H1 (cell line): Measurements from ENCODE around the gene ARHGAP5. TPM values are rescaled to one million over a fixed set of nuclear protein-coding genes. Genes with fewer than 3 reads are reported as not detected.

Experiments
- CTCF ChIA-PET: fragments of 300-600 bp; sonication (Branson Sonifier 250); formaldehyde crosslinking; loops from one replicate; lab custom pipeline; 2021; ENCODE audit not compliant: partially characterized antibody; lab: Charles Lee
- POLR2A ChIA-PET: fragments of 300-600 bp; sonication (Branson Sonifier 250); formaldehyde crosslinking; loops from one replicate; lab custom pipeline; 2021; ENCODE audit warnings: inconsistent platforms; ENCODE audit not compliant: partially characterized antibody; lab: Charles Lee
- DNase-seq, 2 experiments: peaks; one replicate each; pipeline versions ENCODE4 v3.0.0 to v3.0.0-alpha.2; 2010 to 2022; ENCODE audit warnings: low spot score in 2 of 2, low read depth in 1 of 2, mixed read lengths in 1 of 2
- FAIRE-seq: peaks from 2 replicates; lab custom pipeline; 2011; peaks lifted over from hg19 to GRCh38; lab: Jason Lieb, UNC
- H2AFZ ChIP-seq: 2 replicates; pipeline ENCODE4 v1.8.1; 2012; ENCODE audit warnings: low read length, inconsistent platforms
- H2AK5ac ChIP-seq: 2 replicates; pipeline ENCODE4 v1.6.1; 2013; ENCODE audit warnings: low read depth, low read length
- H2BK120ac ChIP-seq: replicated peaks from 2 replicates; pipeline ENCODE3; 2013; ENCODE audit warnings: low read depth, low read length, inconsistent platforms
- H2BK12ac ChIP-seq: 2 replicates; pipeline ENCODE4 v1.6.1; 2013; ENCODE audit warnings: low read depth, low read length
- H2BK15ac ChIP-seq: 2 replicates; pipeline ENCODE4 v1.6.1; 2013; ENCODE audit warnings: low read length
- H2BK20ac ChIP-seq: 2 replicates; pipeline ENCODE4 v1.6.1; 2013; ENCODE audit warnings: low read length
- H2BK5ac ChIP-seq: 2 replicates; pipeline ENCODE4 v1.6.1; 2013; ENCODE audit warnings: low read depth, low read length
- H3K14ac ChIP-seq: 2 replicates; pipeline ENCODE4 v1.6.1; 2013; ENCODE audit warnings: inconsistent platforms; ENCODE audit not compliant: insufficient read length
- H3K18ac ChIP-seq: 2 replicates; pipeline ENCODE4 v1.6.1; 2013; ENCODE audit warnings: low read length; ENCODE audit errors: extremely low read depth
- H3K23ac ChIP-seq: 2 replicates; pipeline ENCODE4 v1.6.1; 2013; ENCODE audit warnings: inconsistent platforms; ENCODE audit not compliant: insufficient read length
- H3K23me2 ChIP-seq: 2 replicates; pipeline ENCODE4 v1.6.1; 2013; ENCODE audit warnings: low read depth, low read length
- H3K27ac ChIP-seq: 2 replicates; pipeline ENCODE4 v1.6.1; 2011; ENCODE audit warnings: low read depth, low read length, inconsistent platforms
- H3K27me3 ChIP-seq, 4 experiments: replicated peaks in 1 of 4; 1 replicate in 1 of 4; 2 replicates in 3 of 4; pipeline versions ENCODE4 v1.6.1 to v1.8.1; 2011 to 2013; ENCODE audit warnings: low read length in 3 of 4, mild to moderate bottlenecking in 3 of 4, inconsistent platforms in 2 of 4, mixed read lengths in 2 of 4, moderate library complexity in 1 of 4; ENCODE audit not compliant: control insufficient read depth in 3 of 4, insufficient read depth in 3 of 4; ENCODE audit errors: extremely low read depth in 1 of 4
- H3K36me3 ChIP-seq, 4 experiments: 2 replicates each; pipeline versions ENCODE4 v1.6.1 to v1.8.1; 2011 to 2013; ENCODE audit warnings: mild to moderate bottlenecking in 4 of 4, low read length in 3 of 4, moderate library complexity in 2 of 4, control low read depth in 1 of 4, inconsistent platforms in 1 of 4; ENCODE audit not compliant: insufficient read depth in 4 of 4, control insufficient read depth in 2 of 4
- H3K4ac ChIP-seq: replicated peaks from 2 replicates; pipeline ENCODE3; 2013; ENCODE audit warnings: low read length, low read depth, mixed read lengths, inconsistent platforms; ENCODE audit not compliant: insufficient read length
- H3K4me1 ChIP-seq, 4 experiments: replicated peaks in 1 of 4; 1 replicate in 1 of 4; 2 replicates in 3 of 4; pipeline versions ENCODE4 v1.6.1 to v1.8.1; 2011 to 2013; ENCODE audit warnings: low read length in 3 of 4, inconsistent platforms in 2 of 4, mixed read lengths in 1 of 4; ENCODE audit not compliant: insufficient read depth in 4 of 4, control insufficient read depth in 3 of 4
- H3K4me2 ChIP-seq, 2 experiments: 2 replicates each; pipeline versions ENCODE4 v1.6.1 to v1.8.1; 2011 to 2013; ENCODE audit warnings: low read depth in 2 of 2, low read length in 2 of 2, control low read depth in 1 of 2, inconsistent platforms in 1 of 2, mild to moderate bottlenecking in 1 of 2; ENCODE audit not compliant: insufficient read depth in 1 of 2
- H3K4me3 ChIP-seq, 4 experiments: fragments of 200-600, 300-600 bp in 1 of 4; sonication (generic), shearing (Covaris generic), sonication (Bioruptor Twin) in 1 of 4; 2 replicates each; pipeline versions ENCODE4 v1.5.1 to v1.8.1; 2011 to 2016; ENCODE audit warnings: low read length in 4 of 4, low read depth in 3 of 4, control low read depth in 2 of 4, inconsistent platforms in 2 of 4, mild to moderate bottlenecking in 2 of 4, mixed read lengths in 1 of 4, moderate library complexity in 1 of 4; ENCODE audit not compliant: insufficient read depth in 2 of 4; ENCODE audit errors: extremely low read depth in 1 of 4
- H3K56ac ChIP-seq: replicated peaks from 2 replicates; pipeline ENCODE3; 2013; ENCODE audit warnings: low read depth, mild to moderate bottlenecking, mixed read lengths, low read length, inconsistent platforms; ENCODE audit not compliant: insufficient read length
- H3K79me1 ChIP-seq: 2 replicates; pipeline ENCODE4 v1.6.1; 2013; ENCODE audit warnings: low read depth, low read length, control low read depth
- H3K79me2 ChIP-seq, 2 experiments: 2 replicates each; pipeline versions ENCODE4 v1.6.1 to v1.8.1; 2012 to 2013; ENCODE audit warnings: low read length in 2 of 2, mild to moderate bottlenecking in 2 of 2, inconsistent platforms in 1 of 2; ENCODE audit not compliant: insufficient read depth in 2 of 2, control insufficient read depth in 1 of 2
- H3K9ac ChIP-seq, 4 experiments: replicated peaks in 1 of 4; 1 replicate in 1 of 4; 2 replicates in 3 of 4; pipeline versions ENCODE4 v1.6.1 to v1.8.1; 2011 to 2013; ENCODE audit warnings: low read depth in 3 of 4, low read length in 3 of 4, control low read depth in 2 of 4, mild to moderate bottlenecking in 2 of 4, moderate library complexity in 2 of 4, inconsistent platforms in 1 of 4; ENCODE audit errors: extremely low read depth in 1 of 4
- H3K9me3 ChIP-seq, 2 experiments: 2 replicates each; pipeline versions ENCODE4 v1.6.1 to v1.8.1; 2012 to 2013; ENCODE audit warnings: mild to moderate bottlenecking in 2 of 2, moderate library complexity in 2 of 2, control low read depth in 1 of 2, inconsistent platforms in 1 of 2, low read depth in 1 of 2, low read length in 1 of 2, mixed read lengths in 1 of 2; ENCODE audit not compliant: insufficient read depth in 2 of 2
- H4K20me1 ChIP-seq, 2 experiments: replicated peaks in 1 of 2; 2 replicates each; pipeline versions ENCODE3 to v1.8.1; 2011 to 2013; ENCODE audit warnings: inconsistent platforms in 2 of 2, low read length in 2 of 2, mild to moderate bottlenecking in 1 of 2; ENCODE audit not compliant: insufficient read depth in 2 of 2, control insufficient read depth in 1 of 2
- H4K5ac ChIP-seq: 2 replicates; pipeline ENCODE4 v1.6.1; 2013; ENCODE audit warnings: low read length, low read depth, mixed read lengths, inconsistent platforms; ENCODE audit not compliant: insufficient read length
- H4K8ac ChIP-seq: 2 replicates; pipeline ENCODE4 v1.8.0; 2013; ENCODE audit warnings: mild to moderate bottlenecking, moderate library complexity, low read length, inconsistent platforms; ENCODE audit not compliant: insufficient read depth; ENCODE audit errors: extremely low read depth
- H4K91ac ChIP-seq: replicated peaks from 2 replicates; pipeline ENCODE3; 2013; ENCODE audit warnings: low read length, mixed read lengths, inconsistent platforms; ENCODE audit not compliant: insufficient read length
- BCL11A ChIP-seq, 2 experiments: IDR thresholded peaks; one replicate each; pipeline ENCODE4 v1.6.1; 2011; ENCODE audit warnings: low read depth in 2 of 2, low read length in 2 of 2, mild to moderate bottlenecking in 2 of 2
- JUND ChIP-seq: IDR thresholded peaks from 2 replicates; pipeline ENCODE4 v1.6.1; 2011; ENCODE audit warnings: mild to moderate bottlenecking, improper control_type of control experiment, low read length
- KDM1A ChIP-seq: fragments of 200-600, 300-600 bp; sonication (generic); IDR thresholded peaks from 2 replicates; pipeline ENCODE4 v1.7.1; 2016; ENCODE audit warnings: mild to moderate bottlenecking, low read length, borderline replicate concordance
- POU5F1 ChIP-seq: IDR thresholded peaks from 2 replicates; pipeline ENCODE4 v1.6.1; 2011; ENCODE audit warnings: low read depth, mild to moderate bottlenecking, low read length, moderate library complexity
- RBBP5 ChIP-seq: IDR thresholded peaks from 2 replicates; pipeline ENCODE4 v1.7.1; 2012; ENCODE audit warnings: low read depth, mild to moderate bottlenecking, inconsistent platforms, low read length, moderate library complexity, borderline replicate concordance
- RFX5 ChIP-seq: IDR thresholded peaks from 2 replicates; pipeline ENCODE4 v1.6.1; 2011; ENCODE audit warnings: low read depth, low read length, improper control_type of control experiment, borderline replicate concordance
- TAF1 ChIP-seq: IDR thresholded peaks from 2 replicates; pipeline ENCODE4 v1.6.1; 2011; ENCODE audit warnings: mild to moderate bottlenecking, low read depth, low read length
- TAF7 ChIP-seq: optimal IDR thresholded peaks from 2 replicates; pipeline ENCODE3; 2011; ENCODE audit warnings: low read depth, mild to moderate bottlenecking, inconsistent platforms, low read length, moderate library complexity, borderline replicate concordance
- WGBS, 2 experiments: shearing (Covaris generic) in 1 of 2; methylation state at CpG; one replicate each; pipeline versions ENCODE4 v1.1.6 to v1.1.7; 2013 to 2015; ENCODE audit warnings: low lambda C conversion rate in 2 of 2, mixed read lengths in 2 of 2, inconsistent platforms in 1 of 2, low coverage in 1 of 2, missing lambda C conversion rate in 1 of 2; ENCODE audit not compliant: insufficient replicate concordance in 2 of 2, insufficient coverage in 1 of 2, insufficient read length in 1 of 2; ENCODE audit errors: extremely low coverage in 1 of 2, missing lambda C conversion rate in 1 of 2; 5-methylcytosine and 5-hydroxymethylcytosine counted together
- polyA plus RNA-seq, 7 experiments: library from polyadenylated mRNA; depleted of rRNA in 3 of 7; stranded (reverse) in 5 of 7; unstranded in 2 of 7; fragments of >200 nt in 5 of 7; fragments of 200-250 nt in 2 of 7; gene quantifications; 1 replicate in 5 of 7; 2 replicates in 1 of 7; 4 replicates in 1 of 7; pipeline versions ENCODE4 v1.2.1 to v1.2.3, GENCODE V29; 2011 to 2013; ENCODE audit warnings: missing spikeins in 2 of 7, mixed read lengths in 2 of 7
- total RNA-seq: library from RNA; stranded (reverse); fragmentation: NEBNext Ultra II Directional; extraction: Animal tissue kit (Norgen Biotek cat#: 25700); gene quantifications from 2 replicates; pipeline ENCODE4 v1.2.1, GENCODE V29; 2021

The ARHGAP5 gene
- total and polyA plus RNA-seq, 2 of the 8 experiments (the other 6 are each of a cell fraction or from before 2014, with no cell fraction given), result 7.8 to 77.3 TPM

DNA sequence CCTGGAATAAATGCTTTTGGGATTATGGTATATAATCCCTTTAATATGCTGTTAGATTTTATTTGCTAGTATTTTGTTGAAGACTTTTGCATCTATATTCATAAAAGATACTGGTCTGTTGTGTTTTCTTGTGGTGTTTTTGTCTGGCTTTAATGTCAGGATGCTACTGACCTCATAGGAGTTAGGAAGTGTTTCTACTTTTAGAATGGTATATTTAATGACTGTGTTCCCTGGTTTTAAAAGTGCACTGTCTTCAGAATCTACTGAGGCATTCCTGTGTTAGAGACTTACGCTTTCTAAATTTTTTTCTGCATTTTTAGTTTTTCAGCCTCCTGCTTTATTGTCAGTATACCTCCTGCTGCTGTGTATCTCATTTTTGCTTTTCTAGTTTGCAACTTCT, 51.6 kb downstream of the ARHGAP5 start:
- H3K79me2 ChIP-seq, result peaks cover 0 to 47% of the 10 kb centered on the region in 2 experiments; a peak in 2 of 4 replicates
- H4K8ac ChIP-seq, result no peak overlapping the region
- H3K56ac ChIP-seq, result no peak overlapping the region
- no peak overlapping the region for H3K23ac ChIP-seq
- H2BK12ac ChIP-seq, result no peak overlapping the region
- DNase-seq (no peak), FAIRE-seq (no peak)
- no peak overlapping the region for H2BK120ac ChIP-seq
- H2BK15ac ChIP-seq, result no peak overlapping the region
- H3K14ac ChIP-seq, result no peak overlapping the region
- no peak overlapping the region for H2BK5ac ChIP-seq
- H3K4ac ChIP-seq, result no peak overlapping the region
- no peaks in the 10 kb centered on the region for H3K4me1 ChIP-seq
- WGBS, 2 experiments, result 88% methylated on average over 1 of the region's 1 CpG; no CpG with 5 or more reads in 1 of the 2 experiments
- H3K4me2 ChIP-seq, result no peak overlapping the region
- ChIA-PET POLR2A (no interaction called here), CTCF (no interaction called here)
- no peaks in the 10 kb centered on the region for H4K20me1 ChIP-seq
- no peaks in the 10 kb centered on the region for H3K23me2 ChIP-seq
- H4K5ac ChIP-seq, result no peak overlapping the region
- no peak overlapping the region for H3K9ac ChIP-seq
- TF ChIP-seq JUND (no peak), BCL11A (IDR thresholded peaks at IDR 0.05; ENCODE audit: low read depth in 2 of 2, low read length in 2 of 2) (no peak), TAF1 (no peak), TAF7 (no peak), POU5F1 (no peak), RFX5 (no peak), KDM1A (no peak), RBBP5 (no peak)
- H2BK20ac ChIP-seq, result no peak overlapping the region
- H3K9me3 ChIP-seq, result peaks cover 14 to 17% of the 10 kb centered on the region in 2 experiments
- H4K91ac ChIP-seq, result no peak overlapping the region
- no peak overlapping the region for H3K27ac ChIP-seq
- H2AK5ac ChIP-seq, result no peak overlapping the region
- no peaks in the 10 kb centered on the region for H3K27me3 ChIP-seq
- no peak overlapping the region for H3K18ac ChIP-seq
- no peak overlapping the region for H3K4me3 ChIP-seq
- peaks cover 2% of the 10 kb centered on the region; the same call in 1 of the 2 replicates for H3K79me1 ChIP-seq
- H2AFZ ChIP-seq, result no peak overlapping the region
- peaks cover 0 to 22% (median 9%) of the 10 kb centered on the region in 4 experiments; a peak in 3 of 8 replicates for H3K36me3 ChIP-seq
